Liver (tissue), 9 donors: ENCODE results near the gene SMC4. TPM values are rescaled to one million over a fixed set of nuclear protein-coding genes. Genes with fewer than 3 reads are reported as not detected.

Experiments used
- DNase-seq: peaks from one replicate; pipeline ENCODE4 v3.0.0-alpha.2; 2017; ENCODE audit warnings: low spot score
- H3K27ac ChIP-seq, 2 donors: one replicate each; pipeline ENCODE4 v1.7.0; 2013; ENCODE audit warnings: inconsistent platforms in 2 of 2, low read length in 2 of 2, control low read depth in 1 of 2, low read depth in 1 of 2, mild to moderate bottlenecking in 1 of 2
- H3K27me3 ChIP-seq, 4 donors: one replicate each; pipeline versions ENCODE4 v1.6.1 to v1.7.0; 2013; ENCODE audit warnings: low read length in 3 of 4, inconsistent platforms in 1 of 4, mild to moderate bottlenecking in 1 of 4, moderate library complexity in 1 of 4; ENCODE audit not compliant: control insufficient read depth in 4 of 4, insufficient read depth in 4 of 4
- H3K36me3 ChIP-seq, 4 donors: one replicate each; pipeline versions ENCODE4 v1.6.1 to v1.7.0; 2013; ENCODE audit warnings: low read length in 3 of 4, mild to moderate bottlenecking in 3 of 4, low read depth in 1 of 4, moderate library complexity in 1 of 4; ENCODE audit not compliant: control insufficient read depth in 4 of 4, insufficient read depth in 3 of 4
- H3K4me1 ChIP-seq, 4 donors: one replicate each; pipeline versions ENCODE4 v1.6.1 to v1.7.0; 2013; ENCODE audit warnings: low read length in 3 of 4, mild to moderate bottlenecking in 3 of 4, moderate library complexity in 1 of 4; ENCODE audit not compliant: control insufficient read depth in 4 of 4, insufficient read depth in 4 of 4
- H3K4me3 ChIP-seq, 3 donors: one replicate each; pipeline versions ENCODE4 v1.6.1 to v1.7.0; 2013; ENCODE audit warnings: low read length in 3 of 3, control low read depth in 1 of 3, low read depth in 1 of 3, mild to moderate bottlenecking in 1 of 3
- H3K9ac ChIP-seq, 2 donors: one replicate each; pipeline ENCODE4 v1.7.0; 2013; ENCODE audit warnings: low read length in 2 of 2, mild to moderate bottlenecking in 2 of 2, moderate library complexity in 2 of 2, control low read depth in 1 of 2, low read depth in 1 of 2
- H3K9me3 ChIP-seq, 4 donors: one replicate each; pipeline versions ENCODE4 v1.6.1 to v1.7.0; 2013; ENCODE audit warnings: low read length in 3 of 4; ENCODE audit not compliant: control insufficient read depth in 4 of 4
- CTCF ChIP-seq: fragments of 150-350 bp; IDR thresholded peaks from 2 replicates; pipeline ENCODE4 v1.5.1; 2017; ENCODE audit warnings: improper control_type of control experiment, low read depth, low read length; ENCODE audit not compliant: missing input control
- FOXA1 ChIP-seq: IDR thresholded peaks from 2 replicates; pipeline ENCODE4 v1.6.1; 2016; ENCODE audit warnings: antibody characterized with exemption
- FOXA2 ChIP-seq: IDR thresholded peaks from 2 replicates; pipeline ENCODE4 v1.6.1; 2016; ENCODE audit warnings: antibody characterized with exemption
- HNF4A ChIP-seq, 2 donors: conservative IDR thresholded peaks; 2 replicates each; pipeline ENCODE4 v1.6.1; 2016; ENCODE audit warnings: antibody characterized with exemption in 2 of 2, mild to moderate bottlenecking in 2 of 2
- RAD21 ChIP-seq, 2 donors: IDR thresholded peaks; 2 replicates each; pipeline ENCODE4 v1.6.1; 2016; ENCODE audit warnings: antibody characterized with exemption in 2 of 2, mild to moderate bottlenecking in 2 of 2
- RXRA ChIP-seq, 2 donors: IDR thresholded peaks; 2 replicates each; pipeline ENCODE4 v1.6.1; 2017 to 2018; ENCODE audit warnings: antibody characterized with exemption in 2 of 2, mild to moderate bottlenecking in 1 of 2
- TAF1 ChIP-seq: conservative IDR thresholded peaks from 2 replicates; pipeline ENCODE4 v1.6.1; 2016; ENCODE audit warnings: antibody characterized with exemption, mild to moderate bottlenecking
- WGBS: extraction: QIAGEN DNeasy Blood & Tissue Kit; methylation state at CpG from one replicate; pipeline ENCODE4 v1.1.7; 2013; 5-methylcytosine and 5-hydroxymethylcytosine counted together
- polyA plus RNA-seq, 2 donors: library from polyadenylated mRNA; stranded (reverse) in 1 of 2; unstranded in 1 of 2; fragments of 200-250 nt in 1 of 2; fragments of >200 nt in 1 of 2; fragmentation: Nextera tagmentation in 1 of 2; extraction: Ambion mirVana in 1 of 2; gene quantifications; one replicate each; pipeline versions ENCODE4 v1.2.1 to v1.2.3, GENCODE V29; 2013 to 2015
- total RNA-seq, 2 donors: library from RNA; depleted of rRNA; stranded (reverse); fragments of >200 nt; gene quantifications; one replicate each; pipeline ENCODE4 v1.2.3, GENCODE V29; 2014
- TF ChIP-seq, protein P1 (sequence below): IDR thresholded peaks from 2 replicates; pipeline ENCODE4 v1.6.1; 2016; ENCODE audit warnings: antibody characterized with exemption
- donor health status: healthy.
- donor health status: healthy.
- donor health status: healthy.
- donor health status: healthy.
- donor health status: healthy.

Gene SMC4
- total and polyA plus RNA-seq, 4 donors = 6.7 to 161 (median 17.1) TPM

- H3K36me3 ChIP-seq = peaks cover 2 to 40% (median 21%) of the 10 kb centered on the region in 4 donors
- 72% methylated on average over 2 of the region's 2 CpGs for WGBS
- no peak overlapping the region for H3K9ac ChIP-seq
- H3K4me1 ChIP-seq = no peaks in the 10 kb centered on the region
- TF ChIP-seq FOXA1 = no peak
- no peaks in the 10 kb centered on the region for H3K9me3 ChIP-seq
- H3K27ac ChIP-seq = no peak overlapping the region
- H3K4me3 ChIP-seq = no peak overlapping the region
- DNase-seq = no peak
- no peaks in the 10 kb centered on the region for H3K27me3 ChIP-seq
Observed at GRCh38 chr3:160434071-160434470, 34.6 kb downstream of the SMC4 start.

GRCh38 chr3:160435095-160435494 is 35.6 kb downstream of the SMC4 start:
- H3K4me1 ChIP-seq = no peaks in the 10 kb centered on the region
- DNase-seq = no peak
- H3K27ac ChIP-seq = no peak overlapping the region
- no peaks in the 10 kb centered on the region for H3K27me3 ChIP-seq
- no peak overlapping the region for H3K4me3 ChIP-seq
- peaks cover 2 to 40% (median 21%) of the 10 kb centered on the region in 4 donors for H3K36me3 ChIP-seq
- H3K9me3 ChIP-seq = no peaks in the 10 kb centered on the region
- TF ChIP-seq RAD21 (IDR thresholded peaks at IDR 0.05) (no peak), HNF4A (conservative IDR thresholded peaks at IDR 0.05) (no peak)
- H3K9ac ChIP-seq = no peak overlapping the region
- WGBS = 98% methylated on average over 2 of the region's 2 CpGs

DNA sequence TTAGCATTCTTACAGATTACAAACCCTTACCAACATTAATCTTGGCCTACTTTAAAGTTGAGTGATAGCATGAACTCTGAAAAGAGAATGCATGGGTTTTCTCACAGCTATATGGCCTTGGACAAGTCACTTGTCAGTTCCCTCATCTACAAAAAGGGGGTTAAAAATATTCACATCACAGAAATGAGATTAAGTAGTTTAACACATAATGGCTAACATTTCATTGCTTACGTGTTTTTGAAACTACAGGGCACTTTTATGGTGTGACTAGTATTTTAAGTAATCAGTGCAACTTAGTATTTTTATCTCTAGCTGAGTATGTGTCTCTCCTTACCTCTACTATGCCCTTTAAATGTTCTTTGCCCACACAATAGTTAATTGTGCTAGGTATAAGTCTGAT is 36.3 kb downstream of the SMC4 start:
- no peaks in the 10 kb centered on the region for H3K9me3 ChIP-seq
- H3K36me3 ChIP-seq = peaks cover 2 to 36% (median 16%) of the 10 kb centered on the region in 4 donors
- WGBS = 92% methylated on average over 1 of the region's 1 CpG
- H3K4me1 ChIP-seq = no peaks in the 10 kb centered on the region
- no peak overlapping the region for H3K9ac ChIP-seq
- DNase-seq = no peak
- H3K27me3 ChIP-seq = no peaks in the 10 kb centered on the region
- TF ChIP-seq, protein P1, sequence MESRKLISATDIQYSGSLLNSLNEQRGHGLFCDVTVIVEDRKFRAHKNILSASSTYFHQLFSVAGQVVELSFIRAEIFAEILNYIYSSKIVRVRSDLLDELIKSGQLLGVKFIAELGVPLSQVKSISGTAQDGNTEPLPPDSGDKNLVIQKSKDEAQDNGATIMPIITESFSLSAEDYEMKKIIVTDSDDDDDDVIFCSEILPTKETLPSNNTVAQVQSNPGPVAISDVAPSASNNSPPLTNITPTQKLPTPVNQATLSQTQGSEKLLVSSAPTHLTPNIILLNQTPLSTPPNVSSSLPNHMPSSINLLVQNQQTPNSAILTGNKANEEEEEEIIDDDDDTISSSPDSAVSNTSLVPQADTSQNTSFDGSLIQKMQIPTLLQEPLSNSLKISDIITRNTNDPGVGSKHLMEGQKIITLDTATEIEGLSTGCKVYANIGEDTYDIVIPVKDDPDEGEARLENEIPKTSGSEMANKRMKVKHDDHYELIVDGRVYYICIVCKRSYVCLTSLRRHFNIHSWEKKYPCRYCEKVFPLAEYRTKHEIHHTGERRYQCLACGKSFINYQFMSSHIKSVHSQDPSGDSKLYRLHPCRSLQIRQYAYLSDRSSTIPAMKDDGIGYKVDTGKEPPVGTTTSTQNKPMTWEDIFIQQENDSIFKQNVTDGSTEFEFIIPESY = no peak
- no peak for TF ChIP-seq TAF1
- TF ChIP-seq FOXA2 = no peak
- no peak for TF ChIP-seq HNF4A (conservative IDR thresholded peaks at IDR 0.05)
- no peak for TF ChIP-seq FOXA1
- TF ChIP-seq CTCF = no peak
- H3K4me3 ChIP-seq = no peak overlapping the region
- no peak overlapping the region for H3K27ac ChIP-seq

DNA sequence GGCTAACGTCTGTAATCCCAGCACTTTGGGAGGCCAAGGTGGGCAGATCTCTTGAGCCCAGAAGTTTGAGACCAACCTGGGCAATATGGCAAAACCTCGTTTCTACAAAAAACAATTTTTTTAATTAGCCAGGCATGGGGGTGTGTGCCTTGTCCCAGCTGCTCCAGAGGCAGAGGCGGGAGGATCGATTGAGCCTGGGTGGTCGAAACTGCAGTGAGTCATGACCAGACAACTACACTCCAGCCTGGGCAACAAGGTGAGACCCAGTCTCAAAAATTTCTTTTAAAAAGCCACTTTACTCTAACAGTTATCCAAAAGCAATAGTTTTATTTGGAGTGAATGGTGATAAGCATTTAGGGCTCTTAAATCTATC is 37.6 kb downstream of the SMC4 start:
- H3K4me3 ChIP-seq = no peak overlapping the region
- no peak overlapping the region for H3K27ac ChIP-seq
- peaks cover 0 to 23% (median 16%) of the 10 kb centered on the region in 4 donors for H3K36me3 ChIP-seq
- no peaks in the 10 kb centered on the region for H3K27me3 ChIP-seq
- 93% methylated on average over 5 of the region's 5 CpGs for WGBS
- DNase-seq = no peak
- no peaks in the 10 kb centered on the region for H3K4me1 ChIP-seq
- no peaks in the 10 kb centered on the region for H3K9me3 ChIP-seq
- H3K9ac ChIP-seq = no peak overlapping the region
- TF ChIP-seq RXRA (IDR thresholded peaks at IDR 0.05) = no peak
